Measurements from ENCODE around the gene DSCAML1. TPM values are rescaled to one million over a fixed set of nuclear protein-coding genes. Genes with fewer than 3 reads are reported as not detected.

The DSCAML1 gene, protein sequence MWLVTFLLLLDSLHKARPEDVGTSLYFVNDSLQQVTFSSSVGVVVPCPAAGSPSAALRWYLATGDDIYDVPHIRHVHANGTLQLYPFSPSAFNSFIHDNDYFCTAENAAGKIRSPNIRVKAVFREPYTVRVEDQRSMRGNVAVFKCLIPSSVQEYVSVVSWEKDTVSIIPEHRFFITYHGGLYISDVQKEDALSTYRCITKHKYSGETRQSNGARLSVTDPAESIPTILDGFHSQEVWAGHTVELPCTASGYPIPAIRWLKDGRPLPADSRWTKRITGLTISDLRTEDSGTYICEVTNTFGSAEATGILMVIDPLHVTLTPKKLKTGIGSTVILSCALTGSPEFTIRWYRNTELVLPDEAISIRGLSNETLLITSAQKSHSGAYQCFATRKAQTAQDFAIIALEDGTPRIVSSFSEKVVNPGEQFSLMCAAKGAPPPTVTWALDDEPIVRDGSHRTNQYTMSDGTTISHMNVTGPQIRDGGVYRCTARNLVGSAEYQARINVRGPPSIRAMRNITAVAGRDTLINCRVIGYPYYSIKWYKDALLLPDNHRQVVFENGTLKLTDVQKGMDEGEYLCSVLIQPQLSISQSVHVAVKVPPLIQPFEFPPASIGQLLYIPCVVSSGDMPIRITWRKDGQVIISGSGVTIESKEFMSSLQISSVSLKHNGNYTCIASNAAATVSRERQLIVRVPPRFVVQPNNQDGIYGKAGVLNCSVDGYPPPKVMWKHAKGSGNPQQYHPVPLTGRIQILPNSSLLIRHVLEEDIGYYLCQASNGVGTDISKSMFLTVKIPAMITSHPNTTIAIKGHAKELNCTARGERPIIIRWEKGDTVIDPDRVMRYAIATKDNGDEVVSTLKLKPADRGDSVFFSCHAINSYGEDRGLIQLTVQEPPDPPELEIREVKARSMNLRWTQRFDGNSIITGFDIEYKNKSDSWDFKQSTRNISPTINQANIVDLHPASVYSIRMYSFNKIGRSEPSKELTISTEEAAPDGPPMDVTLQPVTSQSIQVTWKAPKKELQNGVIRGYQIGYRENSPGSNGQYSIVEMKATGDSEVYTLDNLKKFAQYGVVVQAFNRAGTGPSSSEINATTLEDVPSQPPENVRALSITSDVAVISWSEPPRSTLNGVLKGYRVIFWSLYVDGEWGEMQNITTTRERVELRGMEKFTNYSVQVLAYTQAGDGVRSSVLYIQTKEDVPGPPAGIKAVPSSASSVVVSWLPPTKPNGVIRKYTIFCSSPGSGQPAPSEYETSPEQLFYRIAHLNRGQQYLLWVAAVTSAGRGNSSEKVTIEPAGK (N-terminal part only)
- 0.45 TPM for total RNA-seq
- long read RNA-seq: 0 reads

GRCh38 chr11:117796872-117797529, at the start of gene DSCAML1:
Gene DSCAML1, minus strand, starts transcription at chr11:117797216. Its CDS starts 137 bp downstream, at chr11:117797079.
- no peak for DNase-seq (ENCODE audit: low spot score)

- peak; percentile 92 for DNase-seq (ENCODE audit: low spot score)
Measured at GRCh38 chr11:117843666-117844484, 46.9 kb upstream of the DSCAML1 start.

- DNase-seq (ENCODE audit: low spot score): peak; percentile 80
Measured at GRCh38 chr11:117842131-117842941, 45.3 kb upstream of the DSCAML1 start.

DNA sequence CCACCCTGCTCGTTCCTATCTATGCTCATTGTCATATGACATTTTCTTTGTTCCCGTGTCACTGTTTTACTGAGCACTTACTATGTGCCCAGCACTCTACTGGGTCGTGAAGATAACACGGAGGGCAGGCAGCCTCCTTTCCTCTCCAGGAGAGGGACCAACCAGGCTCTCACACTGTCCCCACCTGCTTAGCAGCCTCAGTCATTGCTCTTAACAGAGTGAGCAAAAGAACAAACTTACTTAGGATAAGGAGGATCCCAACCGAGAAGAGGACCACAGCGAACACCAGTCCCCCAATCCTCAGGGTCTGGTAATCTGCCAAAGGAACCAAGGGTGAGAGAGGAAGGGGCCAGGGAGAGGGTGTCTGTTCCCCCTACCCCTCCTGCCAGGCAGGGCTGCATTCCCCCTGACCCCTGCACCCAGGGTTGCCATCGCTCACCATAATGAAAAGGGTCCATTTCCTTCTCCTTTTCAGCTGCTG, 44.6 kb upstream of the DSCAML1 start:
- peak; percentile 51 for DNase-seq (ENCODE audit: low spot score)

- DNase-seq (ENCODE audit: low spot score): peak; percentile 33
Measured at GRCh38 chr11:117840881-117841550, 44.0 kb upstream of the DSCAML1 start.

- peak; percentile 43 for DNase-seq (ENCODE audit: low spot score)
Measured at GRCh38 chr11:117839936-117840813, 43.2 kb upstream of the DSCAML1 start.

DNA sequence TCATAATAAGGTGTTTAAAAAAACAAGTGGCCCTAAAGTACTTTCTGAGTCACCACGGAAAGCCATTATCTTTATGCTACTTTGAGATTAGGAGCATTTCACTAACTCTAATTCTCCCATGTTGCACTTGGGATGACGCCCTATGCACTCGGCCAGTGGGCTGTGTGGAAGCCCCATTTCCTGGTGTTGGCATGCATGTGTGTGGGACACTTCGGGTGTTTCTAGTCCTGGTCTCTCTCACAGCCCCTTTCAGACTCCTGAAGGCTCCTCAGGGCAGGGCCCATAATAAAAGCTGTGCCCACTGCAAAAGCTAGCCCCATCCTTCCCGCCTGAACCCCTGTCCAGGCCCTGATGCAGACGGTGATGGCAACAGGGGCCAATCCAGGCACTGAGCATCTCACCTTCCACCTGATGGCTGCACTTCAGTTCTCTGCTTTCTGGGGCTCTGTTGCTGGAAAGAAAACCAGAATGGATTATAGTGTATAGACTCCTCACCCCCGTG, 42.4 kb upstream of the DSCAML1 start:
- peak; percentile 88 for DNase-seq (ENCODE audit: low spot score)

- peak; percentile 30 for DNase-seq (ENCODE audit: low spot score)
Measured at GRCh38 chr11:117838901-117839300, 41.9 kb upstream of the DSCAML1 start.

DNA sequence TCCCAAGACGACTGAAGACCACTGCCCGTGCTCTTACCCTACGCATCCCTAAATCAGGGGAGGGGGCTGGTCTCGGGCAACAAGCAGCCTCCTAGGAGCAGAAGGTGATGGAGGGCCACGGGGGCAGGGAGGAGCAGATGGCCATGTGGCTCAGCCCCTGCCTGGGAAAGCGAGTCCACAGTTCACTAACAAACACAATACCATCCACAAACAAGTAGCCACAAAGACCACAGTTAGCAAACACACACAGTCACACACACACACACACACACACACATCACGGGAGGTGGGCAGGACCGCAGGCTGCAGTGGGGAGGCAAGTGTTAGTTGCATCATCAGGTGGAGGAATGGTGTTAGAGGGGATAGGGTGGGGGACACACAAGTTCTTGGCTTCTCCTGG, 40.8 kb upstream of the DSCAML1 start:
- DNase-seq (ENCODE audit: low spot score): peak; percentile 81

DNA sequence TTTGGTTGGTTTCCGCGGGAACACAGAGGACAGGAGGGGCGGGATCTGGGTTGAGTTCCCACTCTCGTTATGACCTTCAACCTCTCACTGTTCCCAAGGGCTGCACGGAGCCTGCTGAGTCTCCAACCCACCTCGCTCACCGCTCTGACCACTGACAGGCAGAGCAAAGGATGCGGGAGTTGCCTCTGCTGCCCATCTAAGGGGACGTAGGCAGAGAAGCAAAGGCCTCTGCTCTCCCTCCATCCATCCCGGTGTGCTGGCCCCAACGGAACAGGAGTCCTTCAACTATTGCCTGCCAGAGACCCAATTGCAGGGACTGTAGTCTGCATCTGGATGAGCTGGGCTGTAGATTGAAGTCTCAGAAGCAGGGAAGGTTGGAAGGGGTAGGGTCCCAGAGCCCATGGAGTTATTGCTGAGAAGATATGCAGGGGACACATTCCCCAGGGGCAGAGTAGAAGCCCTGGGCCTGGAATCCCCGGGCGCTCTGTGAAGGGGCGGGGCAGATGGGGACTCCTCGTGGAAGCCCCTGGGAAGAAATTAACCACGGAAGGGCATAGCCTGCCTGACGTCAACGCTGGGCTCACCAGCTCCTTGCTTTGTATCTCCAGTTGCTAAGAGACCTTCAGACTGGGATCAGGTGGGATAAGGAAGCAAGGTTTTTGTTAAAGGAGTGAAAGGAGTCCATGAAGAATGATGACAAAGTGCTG, 40.2 kb upstream of the DSCAML1 start:
- DNase-seq (ENCODE audit: low spot score): peak; percentile 75

- peak; percentile 62 for DNase-seq (ENCODE audit: low spot score)
Measured at GRCh38 chr11:117836077-117836960, 39.3 kb upstream of the DSCAML1 start.

DNA sequence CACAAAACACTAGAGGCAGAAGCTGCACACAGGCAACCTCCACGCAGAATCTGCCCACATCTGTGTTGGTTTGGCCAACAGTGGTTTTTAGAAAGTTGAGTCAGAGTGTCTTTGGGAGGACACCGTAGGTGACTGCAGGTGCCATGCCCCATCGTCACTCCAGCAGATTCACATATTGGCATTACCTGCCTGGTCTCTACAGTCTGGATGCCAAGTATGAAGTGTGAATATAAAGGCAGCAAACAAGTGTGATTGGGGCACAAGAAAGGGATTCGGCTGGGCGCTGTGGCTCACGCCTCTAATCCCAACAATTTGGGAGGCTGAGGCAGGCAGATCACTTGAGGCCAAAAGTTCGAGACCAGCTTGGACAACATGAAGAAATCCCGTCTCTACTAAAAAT, 38.6 kb upstream of the DSCAML1 start:
- DNase-seq (ENCODE audit: low spot score): peak; percentile 51

GRCh38 chr11:117834838-117835443, 37.9 kb upstream of the DSCAML1 start:
- DNase-seq (ENCODE audit: low spot score): peak; percentile 60

DNA sequence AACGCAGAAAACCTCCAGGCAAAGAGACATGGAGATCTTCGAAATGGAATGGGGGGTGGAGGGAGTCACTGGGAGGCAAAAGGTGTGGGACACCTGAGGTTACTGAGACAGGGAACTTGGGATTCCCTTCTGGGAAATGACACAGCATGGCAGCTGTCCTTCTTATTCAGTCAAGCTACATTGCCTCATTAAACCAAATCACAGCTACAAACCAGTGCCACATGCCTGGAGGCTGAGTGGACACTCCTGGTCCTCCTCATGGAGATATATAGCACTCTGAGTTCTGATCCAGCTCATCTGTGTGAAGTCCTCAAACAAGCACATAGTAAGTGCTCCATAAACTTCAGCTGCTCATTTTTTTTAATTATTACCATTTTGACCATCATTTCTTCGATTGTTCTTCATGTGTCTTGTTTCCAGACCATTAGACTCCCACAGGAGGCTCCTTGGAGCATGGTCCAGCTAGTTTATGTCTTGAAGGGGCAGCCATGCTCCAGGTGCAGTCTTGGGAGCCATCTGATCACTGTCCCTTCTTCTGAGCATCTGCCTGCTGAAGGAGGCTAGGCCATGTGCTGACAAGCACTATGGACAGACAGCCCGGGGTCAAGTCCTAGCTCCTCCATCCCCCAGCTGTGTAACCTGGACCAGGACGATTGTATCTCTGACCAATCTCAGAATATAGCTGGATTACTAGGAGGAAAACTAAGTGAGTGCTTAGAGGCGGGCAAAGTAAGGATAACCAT, 37.2 kb upstream of the DSCAML1 start:
- no peak for DNase-seq (ENCODE audit: low spot score)
